GM13977 (cell line): Measurements from ENCODE around the gene FSTL4.

Source experiments
- DNase-seq: peaks from one replicate; pipeline ENCODE4 v3.0.0; 2012; ENCODE audit warnings: low spot score
- in situ Hi-C: fragments of 300-500 bp; cut with MboI; formaldehyde crosslinking; loops from one replicate; pipeline ENCODE4 v1.12.0; 2022; ENCODE audit warnings: low sequenced_read_pairs, low pct_unique_long_range_greater_than_20kb, mixed read lengths, inconsistent platforms; ENCODE audit not compliant: unreplicated experiment
- TF ChIP-seq, protein P1 (sequence below): IDR thresholded peaks from 2 replicates; pipeline ENCODE4 v1.5.1; 2012; ENCODE audit warnings: mild to moderate bottlenecking, control low read depth; ENCODE audit not compliant: insufficient read depth; ENCODE audit errors: extremely low read depth, missing control alignments

Gene FSTL4

DNA sequence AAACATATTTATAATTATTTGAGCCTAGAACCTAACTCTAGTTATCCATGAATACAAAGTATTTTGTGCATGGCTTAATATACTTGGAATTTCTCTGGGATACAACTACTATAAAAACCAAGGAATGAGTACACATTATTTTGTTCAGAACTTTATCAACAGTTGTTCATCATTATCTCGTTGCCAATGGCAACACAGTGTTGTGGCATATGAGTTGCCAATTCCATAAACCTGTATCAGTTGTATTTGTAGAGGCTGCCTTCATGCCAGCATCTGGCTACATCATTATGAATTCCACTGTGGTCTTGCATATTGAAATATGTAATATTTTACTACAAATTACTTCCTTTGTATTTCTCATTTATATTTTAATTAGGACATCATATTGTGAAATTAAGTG, 250.4 kb downstream of the FSTL4 start:
- in situ Hi-C loops, result no loop called here
- TF ChIP-seq, protein P1, sequence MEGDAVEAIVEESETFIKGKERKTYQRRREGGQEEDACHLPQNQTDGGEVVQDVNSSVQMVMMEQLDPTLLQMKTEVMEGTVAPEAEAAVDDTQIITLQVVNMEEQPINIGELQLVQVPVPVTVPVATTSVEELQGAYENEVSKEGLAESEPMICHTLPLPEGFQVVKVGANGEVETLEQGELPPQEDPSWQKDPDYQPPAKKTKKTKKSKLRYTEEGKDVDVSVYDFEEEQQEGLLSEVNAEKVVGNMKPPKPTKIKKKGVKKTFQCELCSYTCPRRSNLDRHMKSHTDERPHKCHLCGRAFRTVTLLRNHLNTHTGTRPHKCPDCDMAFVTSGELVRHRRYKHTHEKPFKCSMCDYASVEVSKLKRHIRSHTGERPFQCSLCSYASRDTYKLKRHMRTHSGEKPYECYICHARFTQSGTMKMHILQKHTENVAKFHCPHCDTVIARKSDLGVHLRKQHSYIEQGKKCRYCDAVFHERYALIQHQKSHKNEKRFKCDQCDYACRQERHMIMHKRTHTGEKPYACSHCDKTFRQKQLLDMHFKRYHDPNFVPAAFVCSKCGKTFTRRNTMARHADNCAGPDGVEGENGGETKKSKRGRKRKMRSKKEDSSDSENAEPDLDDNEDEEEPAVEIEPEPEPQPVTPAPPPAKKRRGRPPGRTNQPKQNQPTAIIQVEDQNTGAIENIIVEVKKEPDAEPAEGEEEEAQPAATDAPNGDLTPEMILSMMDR, result no peak
- DNase-seq, result no peak

DNA sequence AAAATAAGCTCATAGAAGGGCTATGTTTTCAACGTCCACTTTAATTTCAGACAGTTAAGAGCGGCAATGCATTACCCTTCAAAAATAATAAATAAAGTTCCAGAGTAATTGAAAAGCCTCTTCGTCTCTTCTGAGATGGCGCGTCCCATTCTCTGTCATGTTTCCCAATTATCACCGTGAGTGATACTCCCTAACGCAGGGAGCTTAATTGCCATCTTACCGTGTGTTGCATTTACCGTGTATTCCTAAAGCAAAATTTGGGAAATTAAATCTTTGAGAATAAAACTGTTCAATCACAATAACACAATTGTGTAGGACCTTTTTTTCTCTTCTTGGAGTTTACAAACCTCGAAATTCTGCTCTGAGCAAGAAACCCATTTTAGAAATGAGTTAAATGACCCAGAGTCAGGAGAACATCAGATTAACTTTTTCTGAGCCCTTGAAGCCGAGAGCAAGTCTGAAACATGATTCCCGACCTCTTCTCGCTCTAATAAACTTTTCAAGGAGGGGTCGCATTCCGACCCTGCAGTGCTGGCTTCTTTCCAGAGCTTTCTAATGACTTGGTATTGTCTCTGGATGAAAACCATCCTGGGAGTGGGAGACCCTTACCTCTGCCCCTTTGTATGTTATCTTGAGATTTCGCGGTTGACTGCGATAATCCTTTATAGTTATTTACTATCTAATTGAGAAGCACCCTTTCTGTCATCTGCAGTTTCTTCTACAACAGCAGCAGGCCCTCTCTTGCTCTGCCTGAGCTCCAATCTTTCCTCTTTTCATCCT, 251.5 kb downstream of the FSTL4 start:
- TF ChIP-seq, protein P1, result no peak
- in situ Hi-C loops, result no loop called here
- no peak for DNase-seq

DNA sequence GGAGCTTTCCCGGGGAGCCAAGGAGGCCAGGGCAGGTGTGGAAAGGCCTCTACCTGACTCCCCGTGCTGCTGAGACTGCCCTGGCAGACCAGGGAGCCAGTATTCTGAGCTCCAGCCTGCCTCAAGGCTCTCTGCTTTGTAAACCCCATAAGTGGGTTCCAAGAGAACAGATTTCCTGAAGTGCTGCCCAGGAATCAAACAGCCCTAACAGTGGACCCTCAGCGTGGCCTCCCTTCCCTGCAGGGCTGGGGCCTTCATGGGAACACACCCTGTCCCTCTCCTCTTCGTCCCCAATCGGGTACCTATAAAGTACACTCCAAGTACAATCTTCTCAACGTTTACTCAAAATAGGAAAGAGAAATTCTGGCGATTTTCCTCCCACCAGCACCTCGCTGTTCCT, 252.5 kb downstream of the FSTL4 start:
- TF ChIP-seq, protein P1, result no peak
- DNase-seq, result no peak
- in situ Hi-C loops, result no loop called here

DNA sequence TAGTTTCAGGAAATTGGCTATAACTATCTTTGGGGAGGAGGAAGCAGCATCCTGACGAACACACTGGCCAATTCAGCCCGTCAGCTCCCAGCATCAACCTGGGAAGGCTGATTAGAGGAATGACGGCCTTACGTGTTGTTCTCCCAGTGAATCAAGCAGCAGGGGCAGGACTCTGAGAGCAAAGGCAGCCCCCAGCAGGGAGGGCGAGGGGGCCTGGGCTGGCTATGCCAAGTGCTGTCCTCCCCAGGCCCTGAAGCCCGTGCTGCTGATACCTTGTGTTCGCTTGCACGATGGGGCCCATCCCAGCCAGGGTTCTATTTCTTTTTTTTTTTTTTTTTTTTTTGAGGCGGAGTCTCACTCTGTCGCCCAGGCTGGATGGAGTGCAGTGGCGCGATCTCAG, 254.1 kb downstream of the FSTL4 start:
- TF ChIP-seq, protein P1, result no peak
- no peak for DNase-seq
- in situ Hi-C loops, result no loop called here

DNA sequence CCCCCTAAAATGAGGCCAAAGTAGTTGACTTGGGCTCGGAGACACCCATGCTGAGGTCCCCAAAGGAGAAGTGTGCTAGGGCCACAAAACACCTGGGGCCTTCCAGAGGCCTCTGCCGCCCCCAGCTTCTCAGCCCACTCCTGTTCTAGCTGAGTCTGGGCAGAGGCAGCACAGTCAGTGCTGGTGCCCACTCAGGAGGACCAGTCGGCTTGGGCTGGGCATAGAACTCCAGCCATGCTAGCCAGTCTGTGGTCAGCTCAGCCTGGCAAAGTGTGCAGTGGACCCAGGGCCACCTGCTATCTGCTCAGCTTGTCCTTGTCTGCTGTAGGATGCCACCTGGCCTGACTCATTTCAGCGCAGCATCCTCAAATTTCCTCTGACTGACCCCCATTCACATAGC, 254.6 kb downstream of the FSTL4 start:
- TF ChIP-seq, protein P1, result no peak
- DNase-seq, result no peak
- in situ Hi-C loops, result no loop called here

DNA sequence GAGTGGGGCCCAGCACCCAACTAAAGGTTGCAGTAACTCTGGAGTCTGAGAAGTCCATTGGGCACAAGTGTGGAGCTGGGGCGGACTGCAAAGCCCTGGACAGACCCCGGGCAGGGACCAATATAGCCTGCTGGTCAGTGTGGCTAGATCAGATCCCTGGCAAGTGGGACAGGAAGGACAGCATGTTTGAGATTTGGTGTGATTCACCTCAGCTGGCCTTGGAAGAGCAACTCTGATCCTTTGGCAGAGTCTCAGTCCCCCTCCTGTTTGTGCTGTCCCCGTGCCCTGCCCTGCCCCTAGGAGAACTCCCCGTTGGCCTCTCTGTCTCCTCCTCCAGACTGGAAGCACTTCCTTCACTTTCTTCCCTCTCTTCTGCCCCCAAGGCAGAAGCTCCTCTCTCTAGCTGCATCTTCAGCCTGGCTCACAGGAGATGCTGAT, 255.3 kb downstream of the FSTL4 start:
- no peak for DNase-seq
- TF ChIP-seq, protein P1, result no peak
- in situ Hi-C loops, result no loop called here
